Ishikawa (cell line): Measurements from ENCODE around the gene ZNF620.

ENCODE experiments used
- CEBPB ChIP-seq: IDR thresholded peaks from 2 replicates; pipeline ENCODE4 v1.6.1; 2012
- CREB1 ChIP-seq: IDR thresholded peaks from 2 replicates; pipeline ENCODE4 v1.6.1; 2012; ENCODE audit warnings: low read depth
- EGR1 ChIP-seq: IDR thresholded peaks from 2 replicates; pipeline ENCODE4 v1.6.1; 2012
- EP300 ChIP-seq: IDR thresholded peaks from 2 replicates; pipeline ENCODE4 v1.6.1; 2012; ENCODE audit warnings: borderline replicate concordance
- FOXM1 ChIP-seq: IDR thresholded peaks from 2 replicates; pipeline ENCODE4 v1.6.1; 2012; ENCODE audit warnings: low read depth, borderline replicate concordance
- NFIC ChIP-seq: IDR thresholded peaks from 2 replicates; pipeline ENCODE4 v1.6.1; 2012
- RAD21 ChIP-seq: IDR thresholded peaks from 2 replicates; pipeline ENCODE4 v1.6.1; 2012; ENCODE audit warnings: low read depth
- TAF1 ChIP-seq: IDR thresholded peaks from 2 replicates; pipeline ENCODE4 v1.6.1; 2012; ENCODE audit warnings: low read depth, mild to moderate bottlenecking
- TCF12 ChIP-seq: IDR thresholded peaks from 2 replicates; pipeline ENCODE4 v1.6.1; 2012; ENCODE audit warnings: low read depth
- TEAD4 ChIP-seq: IDR thresholded peaks from 2 replicates; pipeline ENCODE4 v1.6.1; 2012
- YY1 ChIP-seq: IDR thresholded peaks from 2 replicates; pipeline ENCODE4 v1.6.1; 2012; ENCODE audit warnings: low read depth
- ZBTB7A ChIP-seq: IDR thresholded peaks from 2 replicates; pipeline ENCODE4 v1.6.1; 2012; ENCODE audit warnings: low read depth
- TF ChIP-seq, protein P1 (sequence below): IDR thresholded peaks from 2 replicates; pipeline ENCODE4 v1.6.1; 2012
- TF ChIP-seq, protein P2 (sequence below): IDR thresholded peaks from 2 replicates; pipeline ENCODE4 v1.6.1; 2012; ENCODE audit warnings: low read depth, mild to moderate bottlenecking
- TF ChIP-seq, protein P3 (sequence below): IDR thresholded peaks from 2 replicates; pipeline ENCODE4 v1.6.1; 2012

ZNF620 gene

DNA sequence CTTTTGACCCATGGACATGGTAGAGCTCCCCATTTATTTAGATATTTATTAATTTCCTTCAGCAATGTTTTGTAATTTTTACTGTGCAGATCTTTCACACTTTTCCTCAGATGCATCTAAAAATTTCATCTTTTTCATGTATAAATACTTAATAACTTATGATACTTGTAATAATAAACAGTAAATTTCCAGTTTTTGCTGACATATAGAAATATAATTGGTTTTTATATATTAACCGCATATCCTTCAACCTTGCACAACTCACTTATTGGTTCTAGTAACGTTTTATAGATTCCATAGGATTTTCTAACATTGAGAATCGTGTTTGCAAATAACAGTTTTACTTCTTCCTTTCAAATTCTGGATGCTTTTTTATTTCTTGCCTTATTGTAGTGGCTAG is 15.4 kb downstream of the ZNF620 start:
- no peak for TF ChIP-seq TCF12

DNA sequence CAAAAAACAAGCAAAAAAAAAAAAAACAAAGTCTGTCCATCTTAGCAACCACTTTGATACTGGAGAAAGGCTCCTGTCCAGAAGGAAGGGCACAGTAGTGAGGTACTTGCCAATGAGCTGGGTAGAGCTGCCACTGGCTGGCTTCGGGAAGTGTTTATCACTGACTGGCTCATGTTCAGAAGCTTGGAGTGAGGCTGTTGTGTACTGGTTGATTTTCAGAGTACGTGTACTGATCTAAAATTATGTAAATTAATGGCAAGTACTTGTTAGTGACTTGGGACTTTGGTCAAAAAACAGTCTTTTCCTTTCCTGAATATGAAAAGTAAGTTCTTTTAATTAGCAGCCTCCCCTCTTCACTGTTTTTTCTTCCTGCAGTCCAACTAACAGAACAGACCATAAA is 17.9 kb downstream of the ZNF620 start:
- TF ChIP-seq NFIC: no peak
- TF ChIP-seq EGR1: no peak
- TF ChIP-seq CREB1: no peak
- no peak for TF ChIP-seq TCF12
- TF ChIP-seq TAF1: no peak
- TF ChIP-seq CEBPB: no peak
- TF ChIP-seq FOXM1: no peak
- TF ChIP-seq, protein P1, sequence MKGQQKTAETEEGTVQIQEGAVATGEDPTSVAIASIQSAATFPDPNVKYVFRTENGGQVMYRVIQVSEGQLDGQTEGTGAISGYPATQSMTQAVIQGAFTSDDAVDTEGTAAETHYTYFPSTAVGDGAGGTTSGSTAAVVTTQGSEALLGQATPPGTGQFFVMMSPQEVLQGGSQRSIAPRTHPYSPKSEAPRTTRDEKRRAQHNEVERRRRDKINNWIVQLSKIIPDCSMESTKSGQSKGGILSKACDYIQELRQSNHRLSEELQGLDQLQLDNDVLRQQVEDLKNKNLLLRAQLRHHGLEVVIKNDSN: no peak
- no peak for TF ChIP-seq EP300
- no peak for TF ChIP-seq YY1
- TF ChIP-seq ZBTB7A: no peak
- TF ChIP-seq, protein P2, sequence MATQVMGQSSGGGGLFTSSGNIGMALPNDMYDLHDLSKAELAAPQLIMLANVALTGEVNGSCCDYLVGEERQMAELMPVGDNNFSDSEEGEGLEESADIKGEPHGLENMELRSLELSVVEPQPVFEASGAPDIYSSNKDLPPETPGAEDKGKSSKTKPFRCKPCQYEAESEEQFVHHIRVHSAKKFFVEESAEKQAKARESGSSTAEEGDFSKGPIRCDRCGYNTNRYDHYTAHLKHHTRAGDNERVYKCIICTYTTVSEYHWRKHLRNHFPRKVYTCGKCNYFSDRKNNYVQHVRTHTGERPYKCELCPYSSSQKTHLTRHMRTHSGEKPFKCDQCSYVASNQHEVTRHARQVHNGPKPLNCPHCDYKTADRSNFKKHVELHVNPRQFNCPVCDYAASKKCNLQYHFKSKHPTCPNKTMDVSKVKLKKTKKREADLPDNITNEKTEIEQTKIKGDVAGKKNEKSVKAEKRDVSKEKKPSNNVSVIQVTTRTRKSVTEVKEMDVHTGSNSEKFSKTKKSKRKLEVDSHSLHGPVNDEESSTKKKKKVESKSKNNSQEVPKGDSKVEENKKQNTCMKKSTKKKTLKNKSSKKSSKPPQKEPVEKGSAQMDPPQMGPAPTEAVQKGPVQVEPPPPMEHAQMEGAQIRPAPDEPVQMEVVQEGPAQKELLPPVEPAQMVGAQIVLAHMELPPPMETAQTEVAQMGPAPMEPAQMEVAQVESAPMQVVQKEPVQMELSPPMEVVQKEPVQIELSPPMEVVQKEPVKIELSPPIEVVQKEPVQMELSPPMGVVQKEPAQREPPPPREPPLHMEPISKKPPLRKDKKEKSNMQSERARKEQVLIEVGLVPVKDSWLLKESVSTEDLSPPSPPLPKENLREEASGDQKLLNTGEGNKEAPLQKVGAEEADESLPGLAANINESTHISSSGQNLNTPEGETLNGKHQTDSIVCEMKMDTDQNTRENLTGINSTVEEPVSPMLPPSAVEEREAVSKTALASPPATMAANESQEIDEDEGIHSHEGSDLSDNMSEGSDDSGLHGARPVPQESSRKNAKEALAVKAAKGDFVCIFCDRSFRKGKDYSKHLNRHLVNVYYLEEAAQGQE: no peak
- TF ChIP-seq, protein P3, sequence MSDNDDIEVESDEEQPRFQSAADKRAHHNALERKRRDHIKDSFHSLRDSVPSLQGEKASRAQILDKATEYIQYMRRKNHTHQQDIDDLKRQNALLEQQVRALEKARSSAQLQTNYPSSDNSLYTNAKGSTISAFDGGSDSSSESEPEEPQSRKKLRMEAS: no peak
- no peak for TF ChIP-seq TEAD4
- no peak for TF ChIP-seq RAD21

DNA sequence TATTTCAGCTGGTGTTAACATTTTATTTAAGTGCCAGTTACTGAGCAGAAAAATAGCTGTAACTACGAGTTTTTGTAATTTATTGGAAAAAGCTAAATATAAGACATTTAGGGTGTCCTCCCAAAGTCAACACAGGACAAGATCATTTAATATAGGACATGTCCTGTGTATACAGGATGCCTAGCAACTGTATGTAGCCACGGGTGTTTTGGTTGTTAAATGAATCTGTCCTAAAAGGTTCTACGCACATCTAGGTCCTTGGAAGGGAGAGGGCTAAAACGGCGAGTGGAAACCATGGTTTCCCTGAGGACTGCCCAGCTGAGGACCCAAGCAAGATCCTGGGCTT is 18.4 kb downstream of the ZNF620 start:
- no peak for TF ChIP-seq FOXM1
- no peak for TF ChIP-seq TAF1
- no peak for TF ChIP-seq YY1
- no peak for TF ChIP-seq CREB1
- no peak for TF ChIP-seq EGR1
- TF ChIP-seq ZBTB7A: no peak
- no peak for TF ChIP-seq TEAD4
- TF ChIP-seq EP300: no peak
- TF ChIP-seq TCF12: no peak
- TF ChIP-seq, protein P3: no peak
- TF ChIP-seq CEBPB: no peak
- TF ChIP-seq, protein P2: no peak
- no peak for TF ChIP-seq RAD21
- TF ChIP-seq NFIC: no peak

DNA sequence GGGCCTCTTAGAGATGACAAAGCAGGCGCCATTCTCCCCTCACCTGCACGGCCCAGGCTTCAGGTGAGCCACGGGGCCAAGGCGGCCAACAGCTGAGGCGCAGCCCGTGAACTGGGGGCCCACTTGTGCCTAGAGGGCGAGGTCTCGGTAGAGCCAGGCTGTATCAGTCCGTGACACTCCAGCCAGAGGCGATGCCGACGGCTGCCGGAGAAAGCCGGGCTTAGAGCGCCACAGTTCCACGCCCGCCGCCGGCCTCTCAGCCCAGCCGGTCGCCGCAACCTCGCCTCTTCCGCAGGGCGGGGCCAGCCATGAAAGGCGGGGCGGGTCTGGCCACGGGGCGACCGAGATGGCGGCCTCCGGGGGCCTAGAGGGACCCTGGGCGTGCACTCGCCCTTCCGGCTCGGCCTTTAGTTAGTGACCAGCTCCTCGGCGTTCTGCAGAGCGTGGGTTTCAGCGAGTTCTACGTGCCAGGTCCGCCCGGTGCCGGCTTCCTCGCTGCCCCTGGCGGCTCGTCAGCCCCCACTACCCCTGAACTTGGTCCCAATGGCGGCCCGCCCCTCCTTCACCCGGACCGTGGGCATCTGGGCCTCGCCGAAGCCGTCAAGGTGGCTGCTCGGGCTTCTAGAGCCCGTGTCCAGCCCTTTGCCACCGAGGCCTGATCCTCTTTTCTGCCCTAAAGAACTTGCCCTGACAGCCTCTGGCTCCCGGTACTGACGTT is 18.9 kb downstream of the ZNF620 start, which contains the start of gene ZNF621:
TSS of gene ZNF621 (plus strand) at position 393 of the 718 bp plus-strand sequence. CDS start 881 bp downstream, outside the sequence.
- TF ChIP-seq FOXM1 (peak; percentile 20; the same call in 1 of the 2 replicates), TEAD4 (no peak), YY1 (peak; percentile 84), ZBTB7A (no peak), TAF1 (peak; percentile 97), CREB1 (0 out of 2 replicates have a peak, but pooled peaks have one; percentile 29), TCF12 (no peak; the same call in 1 of the 2 replicates), EP300 (no peak)
- TF ChIP-seq, protein P3: peak; percentile 85

DNA sequence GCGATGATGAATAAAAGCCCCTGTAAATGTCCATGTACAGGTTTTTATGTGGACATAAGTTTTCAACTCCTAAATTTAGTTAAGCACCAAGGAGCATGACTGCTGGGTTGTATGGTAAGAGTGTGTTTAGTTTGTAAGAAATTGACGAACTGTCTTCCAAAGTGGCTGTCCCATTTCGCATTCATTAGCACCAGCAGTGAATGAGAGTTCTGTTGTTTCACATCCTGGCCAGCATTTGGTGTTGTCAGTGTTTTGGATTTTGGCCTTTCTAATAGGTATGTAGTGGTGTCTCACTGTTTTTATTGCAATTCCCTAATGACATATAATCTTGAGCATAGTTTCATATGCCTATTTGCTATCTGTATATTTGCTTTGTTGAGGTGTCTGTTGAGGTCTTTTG is 22.6 kb downstream of the ZNF620 start:
- TF ChIP-seq YY1 (no peak), EP300 (no peak), EGR1 (no peak), CEBPB (no peak), ZBTB7A (no peak)

DNA sequence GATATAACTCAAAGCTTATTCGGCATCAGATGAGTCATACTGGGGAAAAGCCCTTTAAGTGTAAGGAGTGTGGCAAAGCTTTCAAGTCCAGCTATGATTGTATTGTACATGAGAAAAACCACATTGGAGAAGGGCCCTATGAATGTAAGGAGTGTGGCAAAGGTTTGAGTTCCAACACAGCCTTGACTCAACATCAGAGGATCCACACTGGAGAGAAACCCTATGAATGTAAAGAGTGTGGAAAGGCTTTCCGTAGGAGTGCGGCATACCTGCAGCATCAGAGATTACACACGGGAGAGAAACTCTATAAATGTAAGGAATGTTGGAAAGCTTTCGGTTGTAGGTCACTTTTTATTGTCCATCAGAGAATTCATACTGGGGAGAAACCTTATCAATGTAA is 26.4 kb downstream of the ZNF620 start:
- TF ChIP-seq, protein P3: no peak
- TF ChIP-seq TEAD4: no peak
- TF ChIP-seq EGR1: no peak
- TF ChIP-seq YY1: no peak
- TF ChIP-seq EP300: no peak
- TF ChIP-seq, protein P2: no peak
- no peak for TF ChIP-seq CEBPB
- TF ChIP-seq FOXM1: no peak
- no peak for TF ChIP-seq NFIC
- TF ChIP-seq CREB1: no peak
- TF ChIP-seq RAD21: no peak
- TF ChIP-seq TCF12: no peak
- no peak for TF ChIP-seq TAF1
- TF ChIP-seq, protein P1: no peak
- no peak for TF ChIP-seq ZBTB7A
